SK-N-SH (cell line): ENCODE data around the gene TRIM58. TPM values are rescaled to one million over a fixed set of nuclear protein-coding genes. Genes with fewer than 3 reads are reported as not detected.

ENCODE experiments used
- CTCF ChIA-PET: fragments of 300-600, 350-600 bp; formaldehyde crosslinking; extraction: SDS; loops from one replicate; lab custom pipeline; 2021; lab: Yijun Ruan, JAX
- POLR2A ChIA-PET: fragments of 350-600 bp; sonication (Branson Sonifier 250); formaldehyde crosslinking; extraction: SDS; loops from one replicate; lab custom pipeline; 2020; ENCODE audit warnings: antibody characterized with exemption, inconsistent platforms; lab: Yijun Ruan, JAX
- DNase-seq: peaks from one replicate; pipeline ENCODE4 v3.0.0; 2012
- H2AFZ ChIP-seq: fragments of 200-600 bp; sonication (generic); 2 replicates; pipeline ENCODE4 v1.8.1; 2016; ENCODE audit warnings: antibody characterized with exemption, mild to moderate bottlenecking, low read depth
- H3F3A ChIP-seq: fragments of 200-600 bp; sonication (generic); replicated peaks from 2 replicates; pipeline ENCODE3; 2016; ENCODE audit warnings: antibody characterized with exemption, mild to moderate bottlenecking; ENCODE audit not compliant: insufficient read depth
- H3K27ac ChIP-seq, 2 experiments: fragments of 200-500 bp in 1 of 2; fragments of 200-600 bp in 1 of 2; sonication (Bioruptor generic) in 1 of 2; sonication (generic), shearing (Covaris generic) in 1 of 2; 2 replicates each; pipeline versions ENCODE4 v1.5.1 to v1.6.1; 2014 to 2016; ENCODE audit warnings: low read depth in 2 of 2, inconsistent platforms in 1 of 2, low read length in 1 of 2, mild to moderate bottlenecking in 1 of 2, mixed read lengths in 1 of 2
- H3K27me3 ChIP-seq: fragments of 200-600 bp; sonication (generic), shearing (Covaris generic); 2 replicates; pipeline ENCODE4 v1.6.1; 2016; ENCODE audit warnings: mixed run types; ENCODE audit not compliant: insufficient read depth
- H3K36me3 ChIP-seq, 2 experiments: fragments of 200-500 bp in 1 of 2; fragments of 200-600 bp in 1 of 2; sonication (Bioruptor generic) in 1 of 2; sonication (generic) in 1 of 2; replicated peaks in 1 of 2; 2 replicates each; pipeline versions ENCODE3 to v1.5.1; 2014 to 2016; ENCODE audit warnings: low read length in 1 of 2, mild to moderate bottlenecking in 1 of 2; ENCODE audit not compliant: insufficient read depth in 2 of 2, control insufficient read depth in 1 of 2
- H3K4me1 ChIP-seq, 2 experiments: fragments of 200-500 bp in 1 of 2; fragments of 200-600 bp in 1 of 2; sonication (Bioruptor generic) in 1 of 2; sonication (generic), shearing (Covaris generic) in 1 of 2; 2 replicates each; pipeline versions ENCODE4 v1.5.1 to v1.6.1; 2014 to 2016; ENCODE audit warnings: low read depth in 1 of 2, low read length in 1 of 2, mixed run types in 1 of 2; ENCODE audit not compliant: insufficient read depth in 2 of 2, control insufficient read depth in 1 of 2
- H3K4me2 ChIP-seq: fragments of 200-600 bp; sonication (generic), shearing (Covaris generic); 2 replicates; pipeline ENCODE4 v1.6.1; 2017; ENCODE audit warnings: mixed run types
- H3K4me3 ChIP-seq, 2 experiments: fragments of 200-500 bp in 1 of 2; fragments of 200-600 bp in 1 of 2; sonication (Bioruptor generic) in 1 of 2; sonication (generic), shearing (Covaris generic) in 1 of 2; 2 replicates each; pipeline versions ENCODE4 v1.5.1 to v1.8.1; 2014 to 2016; ENCODE audit warnings: low read depth in 2 of 2, inconsistent platforms in 1 of 2, low read length in 1 of 2, mild to moderate bottlenecking in 1 of 2, mixed read lengths in 1 of 2, moderate library complexity in 1 of 2
- H3K79me2 ChIP-seq: fragments of 200-600 bp; sonication (generic); 2 replicates; pipeline ENCODE4 v1.8.1; 2017; ENCODE audit warnings: mild to moderate bottlenecking; ENCODE audit not compliant: insufficient read depth
- H3K9ac ChIP-seq: fragments of 200-600 bp; sonication (generic); 2 replicates; pipeline ENCODE4 v1.6.1; 2017; ENCODE audit warnings: mixed run types
- H3K9me2 ChIP-seq: fragments of 200-600 bp; sonication (generic); 2 replicates; pipeline ENCODE4 v1.6.1; 2017; ENCODE audit warnings: mixed run types
- H3K9me3 ChIP-seq: fragments of 200-600 bp; sonication (generic); 2 replicates; pipeline ENCODE4 v1.6.1; 2017; ENCODE audit warnings: mixed run types, mild to moderate bottlenecking, moderate library complexity
- H4K20me1 ChIP-seq: fragments of 200-600 bp; sonication (generic); 2 replicates; pipeline ENCODE4 v1.6.1; 2017; ENCODE audit warnings: mild to moderate bottlenecking, mixed run types; ENCODE audit not compliant: insufficient read depth
- EZH2phosphoT487 ChIP-seq: fragments of 200-600 bp; sonication (generic); IDR thresholded peaks from 2 replicates; pipeline ENCODE4 v1.6.1; 2017; ENCODE audit warnings: low read depth, mixed run types, mild to moderate bottlenecking, antibody characterized with exemption, moderate library complexity, borderline replicate concordance
- FOXM1 ChIP-seq: IDR thresholded peaks from 2 replicates; pipeline ENCODE4 v1.4.0; 2012; ENCODE audit warnings: low read depth, mild to moderate bottlenecking
- MEF2A ChIP-seq: IDR thresholded peaks from 2 replicates; pipeline ENCODE4 v1.4.0; 2012; ENCODE audit warnings: low read depth, borderline replicate concordance
- MXI1 ChIP-seq: IDR thresholded peaks from 2 replicates; pipeline ENCODE4 v1.6.1; 2012; ENCODE audit warnings: mild to moderate bottlenecking, low read depth, low read length, improper control_type of control experiment
- NRF1 ChIP-seq: IDR thresholded peaks from 2 replicates; pipeline ENCODE4 v1.6.1; 2012; ENCODE audit warnings: low read depth, mild to moderate bottlenecking, low read length
- RAD21 ChIP-seq: IDR thresholded peaks from 2 replicates; pipeline ENCODE4 v1.6.1; 2012; ENCODE audit warnings: mild to moderate bottlenecking, low read length
- REST ChIP-seq: IDR thresholded peaks from 2 replicates; pipeline ENCODE4 v1.6.1; 2012; ENCODE audit warnings: mild to moderate bottlenecking, low read depth, low read length, moderate library complexity
- RFX5 ChIP-seq: IDR thresholded peaks from 2 replicates; pipeline ENCODE4 v1.6.1; 2012; ENCODE audit warnings: mild to moderate bottlenecking, improper control_type of control experiment, low read length
- RXRA ChIP-seq: IDR thresholded peaks from 2 replicates; pipeline ENCODE4 v1.4.0; 2012; ENCODE audit warnings: low read depth, mild to moderate bottlenecking, borderline replicate concordance
- SMC3 ChIP-seq: IDR thresholded peaks from 2 replicates; pipeline ENCODE4 v1.6.1; 2012; ENCODE audit warnings: low read depth, low read length, improper control_type of control experiment
- TAF1 ChIP-seq: IDR thresholded peaks from 2 replicates; pipeline ENCODE4 v1.6.1; 2012; ENCODE audit warnings: low read depth, mild to moderate bottlenecking, low read length, moderate library complexity, borderline replicate concordance
- WGBS: methylation state at CpG from one replicate; pipeline ENCODE4 v1.1.6; 2017; ENCODE audit warnings: low lambda C conversion rate; 5-methylcytosine and 5-hydroxymethylcytosine counted together
- polyA plus RNA-seq, 3 experiments: library from polyadenylated mRNA; depleted of rRNA; stranded (reverse); fragments of >200 nt; gene quantifications; 2 replicates each; pipeline ENCODE4 v1.2.3, GENCODE V29; 2012
- TF ChIP-seq, protein P1 (sequence below): IDR thresholded peaks from 2 replicates; pipeline ENCODE4 v1.4.0; 2012; ENCODE audit warnings: low read depth
- TF ChIP-seq, protein P2 (sequence below): fragments of 200-600 bp; sonication (generic); IDR thresholded peaks from 2 replicates; pipeline ENCODE4 v1.6.1; 2017; ENCODE audit warnings: antibody characterized with exemption, mild to moderate bottlenecking, moderate library complexity

TRIM58 gene
- polyA plus RNA-seq, 1 of the 3 experiments (the other 2 are of a cell fraction), result 0.35 TPM

GRCh38 chr1:247843411-247843810 is 13.6 kb upstream of the TRIM58 start:
- H3K4me3 ChIP-seq, result no peak overlapping the region
- 21% methylated on average over 2 of the region's 2 CpGs for WGBS
- TF ChIP-seq RAD21 (no peak), TAF1 (no peak), REST (no peak), MEF2A (no peak), EZH2phosphoT487 (no peak), MXI1 (no peak), SMC3 (no peak), RFX5 (no peak), RXRA (no peak), NRF1 (no peak), FOXM1 (no peak)
- TF ChIP-seq, protein P1, sequence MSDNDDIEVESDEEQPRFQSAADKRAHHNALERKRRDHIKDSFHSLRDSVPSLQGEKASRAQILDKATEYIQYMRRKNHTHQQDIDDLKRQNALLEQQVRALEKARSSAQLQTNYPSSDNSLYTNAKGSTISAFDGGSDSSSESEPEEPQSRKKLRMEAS, result no peak
- TF ChIP-seq, protein P2, sequence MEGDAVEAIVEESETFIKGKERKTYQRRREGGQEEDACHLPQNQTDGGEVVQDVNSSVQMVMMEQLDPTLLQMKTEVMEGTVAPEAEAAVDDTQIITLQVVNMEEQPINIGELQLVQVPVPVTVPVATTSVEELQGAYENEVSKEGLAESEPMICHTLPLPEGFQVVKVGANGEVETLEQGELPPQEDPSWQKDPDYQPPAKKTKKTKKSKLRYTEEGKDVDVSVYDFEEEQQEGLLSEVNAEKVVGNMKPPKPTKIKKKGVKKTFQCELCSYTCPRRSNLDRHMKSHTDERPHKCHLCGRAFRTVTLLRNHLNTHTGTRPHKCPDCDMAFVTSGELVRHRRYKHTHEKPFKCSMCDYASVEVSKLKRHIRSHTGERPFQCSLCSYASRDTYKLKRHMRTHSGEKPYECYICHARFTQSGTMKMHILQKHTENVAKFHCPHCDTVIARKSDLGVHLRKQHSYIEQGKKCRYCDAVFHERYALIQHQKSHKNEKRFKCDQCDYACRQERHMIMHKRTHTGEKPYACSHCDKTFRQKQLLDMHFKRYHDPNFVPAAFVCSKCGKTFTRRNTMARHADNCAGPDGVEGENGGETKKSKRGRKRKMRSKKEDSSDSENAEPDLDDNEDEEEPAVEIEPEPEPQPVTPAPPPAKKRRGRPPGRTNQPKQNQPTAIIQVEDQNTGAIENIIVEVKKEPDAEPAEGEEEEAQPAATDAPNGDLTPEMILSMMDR, result no peak
- no peaks in the 10 kb centered on the region for H3K4me1 ChIP-seq
- H2AFZ ChIP-seq, result no peak overlapping the region
- no peak for DNase-seq
- H3K79me2 ChIP-seq, result no peaks in the 10 kb centered on the region
- ChIA-PET POLR2A (no interaction called here), CTCF (interaction anchor here (0.7 kb wide), 1 partner anchor 101 kb away, joined by 3 read pairs; no protein-coding TSS in a partner anchor)
- H3K27ac ChIP-seq, result no peak overlapping the region
- H3K27me3 ChIP-seq, result no peaks in the 10 kb centered on the region; the same call in 1 of the 2 replicates
- no peak overlapping the region for H3K4me2 ChIP-seq
- no peaks in the 10 kb centered on the region for H3K9me2 ChIP-seq
- H4K20me1 ChIP-seq, result no peaks in the 10 kb centered on the region
- no peaks in the 10 kb centered on the region for H3F3A ChIP-seq
- H3K9me3 ChIP-seq, result no peaks in the 10 kb centered on the region
- H3K9ac ChIP-seq, result no peak overlapping the region
- no peaks in the 10 kb centered on the region for H3K36me3 ChIP-seq
